Mesothelial cell of epicardium (in vitro differentiated cells): ENCODE data around the gene RPA3. TPM values are rescaled to one million over a fixed set of nuclear protein-coding genes. Genes with fewer than 3 reads are reported as not detected.

Experiments used
- DNase-seq, 2 experiments: peaks; one replicate each; pipeline ENCODE4 v3.0.0; 2021; ENCODE audit warnings: low spot score in 2 of 2; ENCODE audit not compliant: unreplicated experiment in 2 of 2
- H3K27ac Mint-ChIP-seq: 2 replicates; pipeline ENCODE4 v1.8.0; 2021; ENCODE audit warnings: mixed read lengths
- H3K27me3 Mint-ChIP-seq: 2 replicates; pipeline ENCODE4 v1.8.0; 2021; ENCODE audit warnings: low read depth, mixed read lengths
- H3K36me3 Mint-ChIP-seq: 2 replicates; pipeline ENCODE4 v1.8.0; 2021; ENCODE audit warnings: mixed read lengths
- H3K4me1 Mint-ChIP-seq: 2 replicates; pipeline ENCODE4 v1.8.0; 2021; ENCODE audit warnings: mixed read lengths
- H3K4me3 Mint-ChIP-seq: 2 replicates; pipeline ENCODE4 v1.8.0; 2021; ENCODE audit warnings: mild to moderate bottlenecking, moderate library complexity, mixed read lengths
- H3K9me3 Mint-ChIP-seq: 2 replicates; pipeline ENCODE4 v1.8.0; 2021; ENCODE audit warnings: mixed read lengths
- CTCF ChIP-seq: fragments of 200-600 bp; sonication (generic); IDR thresholded peaks from one replicate; pipeline ENCODE4 v1.5.0; 2021; ENCODE audit warnings: antibody characterized with exemption; ENCODE audit not compliant: unreplicated experiment
- total RNA-seq: library from RNA; stranded (reverse); gene quantifications from 3 replicates; pipeline ENCODE4 v1.2.1, GENCODE V29; 2021

Gene RPA3
- total RNA-seq, 1 donor from 2014 or later, result 22.9 TPM

GRCh38 chr7:7614018-7614741, 104.2 kb downstream of the RPA3 start:
- Mint-ChIP-seq H3K9me3 (no peaks in the 10 kb centered on the region), H3K4me3 (no peak overlapping the region), H3K36me3 (no peaks in the 10 kb centered on the region), H3K27me3 (peaks cover 2% of the 10 kb centered on the region), H3K4me1 (no peaks in the 10 kb centered on the region), H3K27ac (no peak overlapping the region)
- TF ChIP-seq CTCF, result no peak
- no peak for DNase-seq

GRCh38 chr7:7613210-7613609, 105.2 kb downstream of the RPA3 start:
- H3K27me3 Mint-ChIP-seq, result no peaks in the 10 kb centered on the region
- TF ChIP-seq CTCF, result no peak
- H3K9me3 Mint-ChIP-seq, result no peaks in the 10 kb centered on the region
- H3K4me1 Mint-ChIP-seq, result no peaks in the 10 kb centered on the region
- H3K4me3 Mint-ChIP-seq, result no peak overlapping the region
- no peak overlapping the region for H3K27ac Mint-ChIP-seq
- no peaks in the 10 kb centered on the region for H3K36me3 Mint-ChIP-seq
- no peak for DNase-seq

- H3K9me3 Mint-ChIP-seq, result no peaks in the 10 kb centered on the region
- TF ChIP-seq CTCF, result no peak
- no peak for DNase-seq
- H3K27me3 Mint-ChIP-seq, result no peaks in the 10 kb centered on the region
- peaks cover 4% of the 10 kb centered on the region for H3K36me3 Mint-ChIP-seq
- no peak overlapping the region for H3K27ac Mint-ChIP-seq
- no peak overlapping the region for H3K4me3 Mint-ChIP-seq
- no peaks in the 10 kb centered on the region for H3K4me1 Mint-ChIP-seq
Measured at GRCh38 chr7:7612519-7612918, 105.9 kb downstream of the RPA3 start.

GRCh38 chr7:7609330-7609729, 109.1 kb downstream of the RPA3 start:
- Mint-ChIP-seq H3K36me3 (peaks cover 7% of the 10 kb centered on the region), H3K4me1 (no peaks in the 10 kb centered on the region), H3K4me3 (no peak overlapping the region), H3K9me3 (no peaks in the 10 kb centered on the region), H3K27me3 (no peaks in the 10 kb centered on the region), H3K27ac (no peak overlapping the region)
- TF ChIP-seq CTCF, result no peak
- DNase-seq, result no peak

GRCh38 chr7:7607010-7607409, 111.4 kb downstream of the RPA3 start:
- no peak for TF ChIP-seq CTCF
- Mint-ChIP-seq H3K4me1 (no peaks in the 10 kb centered on the region), H3K27me3 (no peaks in the 10 kb centered on the region), H3K9me3 (no peaks in the 10 kb centered on the region), H3K36me3 (peaks cover 7% of the 10 kb centered on the region), H3K4me3 (no peak overlapping the region), H3K27ac (no peak overlapping the region)
- no peak for DNase-seq

- Mint-ChIP-seq H3K9me3 (peaks cover 18% of the 10 kb centered on the region), H3K4me1 (no peaks in the 10 kb centered on the region), H3K27ac (no peak overlapping the region), H3K27me3 (no peaks in the 10 kb centered on the region), H3K36me3 (peaks cover 36% of the 10 kb centered on the region), H3K4me3 (no peak overlapping the region)
- no peak for DNase-seq
- no peak for TF ChIP-seq CTCF
Measured at GRCh38 chr7:7596176-7596575, 122.2 kb downstream of the RPA3 start.
